GM18951 (cell line): ENCODE data around the gene BAIAP3.

Experiments used
- POLR2A ChIP-seq: IDR thresholded peaks from 4 replicates; pipeline ENCODE4 v1.6.1; 2011; ENCODE audit warnings: mild to moderate bottlenecking; ENCODE audit not compliant: insufficient read length, insufficient read depth; ENCODE audit errors: extremely low read depth
- in situ Hi-C: fragments of 300-500 bp; cut with MboI; formaldehyde crosslinking; loops from one replicate; pipeline ENCODE4 v1.12.0; 2022; ENCODE audit warnings: low sequenced_read_pairs, mixed read lengths, inconsistent platforms; ENCODE audit not compliant: unreplicated experiment

BAIAP3 gene

GRCh38 chr16:1346422-1347285 lies 13.2 kb downstream of the BAIAP3 start:
- TF ChIP-seq POLR2A: no peak
- in situ Hi-C loops: no loop called here

GRCh38 chr16:1347286-1347855 lies 13.9 kb downstream of the BAIAP3 start:
- in situ Hi-C loops: no loop called here

DNA sequence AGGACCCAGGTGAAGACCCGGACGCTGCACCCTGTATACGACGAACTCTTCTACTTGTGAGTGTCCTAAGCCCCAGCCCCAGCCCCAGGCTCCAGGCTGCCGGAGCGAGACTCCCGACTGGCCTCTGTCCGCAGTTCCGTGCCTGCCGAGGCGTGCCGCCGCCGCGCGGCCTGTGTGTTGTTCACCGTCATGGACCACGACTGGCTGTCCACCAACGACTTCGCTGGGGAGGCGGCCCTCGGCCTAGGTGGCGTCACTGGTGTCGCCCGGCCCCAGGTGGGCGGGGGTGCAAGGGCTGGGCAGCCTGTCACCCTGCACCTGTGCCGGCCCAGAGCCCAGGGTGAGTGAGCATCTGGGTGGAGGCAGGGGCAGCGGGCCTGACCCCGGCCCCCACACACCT lies 14.5 kb downstream of the BAIAP3 start:
- in situ Hi-C loops: no loop called here
- TF ChIP-seq POLR2A: no peak

More at GRCh38 chr16:1347286-1347855, 13.9 kb downstream of the BAIAP3 start:
- no peak for TF ChIP-seq POLR2A

DNA sequence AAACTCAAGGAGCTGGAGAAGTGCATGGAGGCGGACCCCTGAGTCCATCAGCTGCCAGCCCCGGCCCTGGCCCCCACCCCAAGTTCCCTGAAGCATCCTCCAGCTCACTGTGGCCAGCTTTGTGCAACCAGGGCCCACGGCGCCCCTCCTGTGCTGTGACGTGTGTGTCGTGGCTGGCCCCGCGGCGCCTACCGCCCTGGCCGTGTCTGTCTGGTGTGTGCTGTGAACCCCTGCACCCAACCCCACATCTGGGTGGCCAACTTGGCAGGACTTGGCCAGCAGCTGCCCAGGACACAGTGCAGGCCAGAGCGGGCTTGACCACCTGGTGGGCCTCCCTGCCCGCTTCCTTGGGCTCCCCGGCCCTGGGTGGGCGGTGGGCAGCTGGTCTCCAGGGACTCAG lies 15.0 kb downstream of the BAIAP3 start:
- TF ChIP-seq POLR2A: no peak
- in situ Hi-C loops: no loop called here

DNA sequence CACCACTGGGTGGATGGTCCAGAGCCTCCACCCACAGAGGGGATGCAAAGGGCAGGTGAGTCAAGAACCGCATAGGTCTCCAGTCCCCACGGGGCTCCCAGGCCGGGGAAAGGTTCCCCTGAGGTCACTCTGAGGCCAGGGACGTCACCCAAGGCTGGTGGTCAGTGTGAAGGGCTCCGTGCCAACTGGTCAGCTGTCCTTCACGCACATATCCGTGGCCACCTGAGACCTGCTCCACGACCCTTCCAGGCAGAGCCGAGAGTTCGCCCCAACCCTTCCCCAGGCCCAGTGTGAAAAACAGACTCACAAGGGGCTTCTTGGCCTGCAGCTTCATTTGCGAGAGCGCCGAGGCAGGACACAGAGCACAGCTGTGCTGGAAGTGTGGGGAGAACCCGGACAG lies 15.5 kb downstream of the BAIAP3 start:
- no peak for TF ChIP-seq POLR2A
- in situ Hi-C loops: no loop called here

- TF ChIP-seq POLR2A: no peak
- in situ Hi-C loops: no loop called here
Measured at GRCh38 chr16:1349351-1349750, 15.9 kb downstream of the BAIAP3 start.

DNA sequence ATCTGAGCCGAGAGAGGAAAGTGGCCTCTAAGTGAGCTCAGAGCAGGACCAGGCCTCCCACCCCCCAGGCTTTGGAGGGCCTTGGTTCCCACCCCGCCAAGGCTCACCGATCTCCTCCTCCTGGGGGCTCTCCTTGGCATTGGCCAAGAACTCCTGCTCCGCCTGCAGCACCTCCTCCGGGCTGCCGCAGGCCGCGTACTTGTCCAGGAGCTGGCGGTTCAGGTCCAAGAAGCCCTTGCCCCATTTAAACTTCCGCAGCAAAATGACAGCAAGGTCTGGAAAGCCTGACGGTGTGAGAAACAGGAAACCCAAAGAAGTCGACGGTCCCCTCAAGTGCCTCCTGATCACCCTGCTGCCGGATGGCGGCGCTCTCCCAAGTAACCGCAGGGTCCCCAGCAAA lies 16.5 kb downstream of the BAIAP3 start:
- in situ Hi-C loops: no loop called here
- TF ChIP-seq POLR2A: no peak

DNA sequence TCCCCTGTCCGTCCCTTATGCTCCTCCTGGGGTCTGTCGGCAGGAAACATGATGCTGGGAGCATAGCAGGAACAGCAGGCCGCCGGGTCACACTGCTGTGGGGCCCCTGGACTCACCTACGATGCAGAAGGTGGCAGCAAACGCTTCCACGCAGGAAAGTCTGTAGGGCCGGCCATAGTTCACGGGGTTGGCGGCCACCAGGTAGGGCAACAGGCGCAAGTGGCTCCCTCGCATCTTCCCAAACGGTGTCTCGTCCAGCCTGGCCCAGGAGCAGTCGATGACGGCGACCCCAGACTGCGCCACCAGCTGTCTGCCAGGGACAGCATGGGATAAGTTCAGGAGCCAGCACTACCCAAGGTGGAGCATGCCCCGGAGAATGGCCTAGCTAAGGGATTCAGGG lies 17.2 kb downstream of the BAIAP3 start:
- TF ChIP-seq POLR2A: no peak
- in situ Hi-C loops: no loop called here

GRCh38 chr16:1351215-1351581 lies 17.8 kb downstream of the BAIAP3 start:
- TF ChIP-seq POLR2A: no peak
- in situ Hi-C loops: no loop called here

DNA sequence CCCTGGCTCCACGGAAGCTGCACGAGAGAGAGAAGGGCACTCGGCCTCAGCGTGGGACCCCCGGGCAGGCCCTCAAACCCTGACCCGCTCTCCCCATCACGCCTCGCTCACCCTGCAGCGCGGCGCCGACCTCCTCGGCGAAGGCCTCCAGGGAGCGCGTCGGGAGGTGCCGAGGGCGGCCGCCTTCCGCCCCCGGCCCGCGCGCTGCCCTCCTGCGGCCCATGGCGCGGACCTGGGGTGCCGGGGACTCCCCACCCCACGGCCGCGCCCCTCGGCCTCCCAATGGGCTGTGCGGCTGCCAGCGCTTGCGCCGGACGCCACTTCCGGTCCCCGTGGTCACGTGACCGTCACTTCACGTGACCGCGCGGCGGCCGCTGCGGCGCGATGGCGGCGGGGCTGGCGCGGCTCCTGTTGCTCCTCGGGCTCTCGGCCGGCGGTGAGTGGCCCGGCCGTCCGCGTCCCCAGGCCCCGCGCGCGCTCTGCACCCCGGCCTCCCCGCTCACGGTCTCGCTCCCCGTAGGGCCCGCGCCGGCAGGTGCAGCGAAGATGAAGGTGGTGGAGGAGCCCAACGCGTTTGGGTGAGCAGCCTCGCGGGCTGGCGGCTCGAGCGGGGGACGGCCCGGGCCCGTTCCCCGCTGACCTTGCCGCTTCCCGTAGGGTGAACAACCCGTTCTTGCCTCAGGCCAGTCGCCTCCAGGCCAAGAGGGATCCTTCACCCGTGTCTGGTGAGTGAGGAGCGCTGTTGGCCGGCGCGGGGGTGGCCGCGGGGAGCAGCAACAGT lies 18.3 kb downstream of the BAIAP3 start, which contains the start of the genes GNPTG and TSR3:
GNPTG (plus strand) TSS at position 350 of the 781 bp plus-strand sequence; CDS start at position 385, 35 bp downstream.
TSR3 (minus strand) TSS at position 297 of the 781 bp plus-strand sequence; CDS start at position 223, 74 bp downstream.
- TF ChIP-seq POLR2A: peak; percentile 91
- in situ Hi-C loops: no loop called here

DNA sequence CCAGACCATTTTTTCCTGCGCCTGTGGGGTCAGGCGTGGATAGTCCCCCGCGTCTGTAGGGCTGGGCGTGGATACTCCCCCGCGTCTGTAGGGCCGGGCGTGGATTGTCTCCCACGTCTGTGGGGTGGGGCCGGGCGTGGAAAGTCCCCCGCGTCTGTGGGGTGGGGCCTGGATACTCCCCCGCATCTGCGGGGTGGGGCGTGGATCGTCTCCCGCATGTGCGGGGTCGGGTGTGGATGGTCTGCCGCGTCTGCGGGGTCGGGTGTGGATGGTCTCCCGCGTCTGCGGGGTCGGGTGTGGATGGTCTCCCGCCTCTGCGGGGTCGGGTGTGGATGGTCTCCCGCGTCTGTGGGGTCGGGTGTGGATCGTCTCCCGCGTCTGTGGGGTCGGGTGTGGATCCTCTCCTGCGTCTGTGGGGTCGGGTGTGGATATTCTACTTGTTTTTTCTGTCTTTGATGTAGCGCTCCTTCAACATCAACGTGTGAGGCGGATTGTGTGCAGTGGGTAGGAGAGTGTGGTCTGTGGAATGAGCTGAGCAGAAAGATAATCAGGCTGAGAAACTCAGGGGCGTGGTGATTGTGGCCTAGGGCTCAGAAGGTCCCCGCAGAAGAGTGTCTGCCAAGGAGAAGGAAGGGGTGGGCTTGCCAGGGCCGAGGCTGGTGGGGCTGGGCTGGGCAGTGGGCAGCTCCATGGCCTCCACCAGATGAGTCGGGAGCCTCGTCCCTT lies 21.5 kb downstream of the BAIAP3 start:
- in situ Hi-C loops: no loop called here
- TF ChIP-seq POLR2A: no peak

DNA sequence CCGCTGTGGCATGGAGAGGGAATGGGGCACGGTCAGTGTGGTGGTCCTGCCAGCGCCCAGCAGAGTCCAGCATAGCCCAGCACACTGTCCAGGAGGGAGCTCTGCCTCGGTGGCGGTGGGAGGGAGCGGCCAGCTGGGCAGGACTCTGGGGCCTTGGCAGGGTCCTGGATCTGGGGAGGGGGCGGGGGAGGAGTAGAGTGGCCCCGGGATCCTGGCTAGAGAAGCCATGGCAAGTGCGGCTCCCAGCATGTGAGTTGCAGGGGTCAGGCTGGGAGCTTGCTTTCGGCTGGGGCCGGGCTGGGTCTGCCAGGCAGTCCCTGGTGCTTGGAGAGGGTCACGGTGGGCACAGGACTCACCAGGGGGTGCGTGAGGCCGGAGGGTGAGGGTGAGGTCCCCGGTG lies 22.1 kb downstream of the BAIAP3 start:
- in situ Hi-C loops: no loop called here
- TF ChIP-seq POLR2A: no peak

- in situ Hi-C loops: no loop called here
Measured at GRCh38 chr16:1356061-1356900, 22.8 kb downstream of the BAIAP3 start.

More at GRCh38 chr16:1356061-1356900, 22.8 kb downstream of the BAIAP3 start:
- no peak for TF ChIP-seq POLR2A
